IMR-90 (cell line): ENCODE measurements around the gene PDZRN3. TPM values are rescaled to one million over a fixed set of nuclear protein-coding genes. Genes with fewer than 3 reads are reported as not detected.

Source experiments
- ATAC-seq: fragments of 200-7000 bp; cut with Tn5 transposase; 2 replicates; pipeline ENCODE4 v1.9.1; 2020; ENCODE audit warnings: low read depth, mild to moderate bottlenecking, moderate library complexity
- BruUV-seq: library from RNA; stranded (reverse); fragments of 400-500 nt; replicated peaks from 2 replicates; lab custom pipeline; 2021; lab: Mats Ljungman, UMichigan
- CTCF ChIA-PET: fragments of 300-600 bp; formaldehyde crosslinking; extraction: SDS; loops from one replicate; lab custom pipeline; 2021; ENCODE audit warnings: antibody characterized with exemption; lab: Yijun Ruan, JAX
- POLR2A ChIA-PET: fragments of 300-600 bp; sonication (Branson Sonifier 250); formaldehyde crosslinking; loops from one replicate; lab custom pipeline; 2022; ENCODE audit warnings: antibody characterized with exemption; ENCODE audit not compliant: unreplicated experiment; lab: Charles Lee
- DNase-seq: peaks from one replicate; pipeline ENCODE4 v3.0.0; 2013
- H2AFZ ChIP-seq: replicated peaks from 2 replicates; pipeline ENCODE3; 2013; ENCODE audit warnings: low read length, mild to moderate bottlenecking; ENCODE audit not compliant: poor library complexity
- H2AK5ac ChIP-seq: 2 replicates; pipeline ENCODE4 v1.6.1; 2013; ENCODE audit warnings: low read depth, low read length, inconsistent platforms
- H2AK9ac ChIP-seq: replicated peaks from 2 replicates; pipeline ENCODE3; 2013; ENCODE audit warnings: mild to moderate bottlenecking, low read depth, low read length, moderate library complexity; ENCODE audit not compliant: poor library complexity
- H2BK120ac ChIP-seq: 2 replicates; pipeline ENCODE4 v1.6.1; 2013; ENCODE audit warnings: low read depth, low read length, inconsistent platforms
- H2BK15ac ChIP-seq: 3 replicates; pipeline ENCODE4 v1.6.1; 2013; ENCODE audit warnings: low read depth, low read length, inconsistent platforms
- H2BK20ac ChIP-seq: 2 replicates; pipeline ENCODE4 v1.6.1; 2013; ENCODE audit warnings: low read depth, mild to moderate bottlenecking, inconsistent platforms, low read length, moderate library complexity
- H2BK5ac ChIP-seq: 2 replicates; pipeline ENCODE4 v1.6.1; 2013; ENCODE audit warnings: mild to moderate bottlenecking, low read depth, low read length, inconsistent platforms; ENCODE audit not compliant: poor library complexity, severe bottlenecking
- H3K14ac ChIP-seq: replicated peaks from 2 replicates; pipeline ENCODE4 v1.6.1; 2013; ENCODE audit warnings: low read depth, low read length, inconsistent platforms
- H3K18ac ChIP-seq: 2 replicates; pipeline ENCODE4 v1.6.1; 2013; ENCODE audit warnings: low read depth, low read length, control low read depth
- H3K23ac ChIP-seq: 2 replicates; pipeline ENCODE4 v1.6.1; 2013; ENCODE audit warnings: low read depth, low read length, inconsistent platforms
- H3K27ac ChIP-seq: 2 replicates; pipeline ENCODE4 v1.5.1; 2013; ENCODE audit warnings: mild to moderate bottlenecking, control low read depth, low read length; ENCODE audit not compliant: insufficient read depth
- H3K27me3 ChIP-seq: 2 replicates; pipeline ENCODE4 v1.6.1; 2013; ENCODE audit warnings: low read length; ENCODE audit not compliant: control insufficient read depth, insufficient read depth
- H3K36me3 ChIP-seq: 2 replicates; pipeline ENCODE4 v1.6.1; 2013; ENCODE audit warnings: low read length, mixed read lengths; ENCODE audit not compliant: control insufficient read depth, insufficient read depth
- H3K4ac ChIP-seq: 2 replicates; pipeline ENCODE4 v1.6.1; 2013; ENCODE audit warnings: low read depth, low read length, inconsistent platforms
- H3K4me1 ChIP-seq: 2 replicates; pipeline ENCODE4 v1.6.1; 2013; ENCODE audit warnings: low read length, mixed read lengths; ENCODE audit not compliant: control insufficient read depth, insufficient read depth
- H3K4me2 ChIP-seq: 2 replicates; pipeline ENCODE4 v1.6.1; 2013; ENCODE audit warnings: low read depth, mild to moderate bottlenecking, control low read depth, low read length, moderate library complexity
- H3K4me3 ChIP-seq: 2 replicates; pipeline ENCODE4 v1.5.1; 2013; ENCODE audit warnings: low read depth, mild to moderate bottlenecking, control low read depth, low read length, moderate library complexity; ENCODE audit not compliant: insufficient read depth
- H3K56ac ChIP-seq: 2 replicates; pipeline ENCODE4 v1.6.1; 2013; ENCODE audit warnings: low read length, inconsistent platforms; ENCODE audit not compliant: insufficient read depth; ENCODE audit errors: extremely low read depth
- H3K79me1 ChIP-seq, 2 experiments: 2 replicates each; pipeline ENCODE4 v1.6.1; 2013; ENCODE audit warnings: low read length in 2 of 2, inconsistent platforms in 1 of 2, low read depth in 1 of 2
- H3K9ac ChIP-seq: 2 replicates; pipeline ENCODE4 v1.6.1; 2013; ENCODE audit warnings: low read depth, low read length, control low read depth
- H3K9me1 ChIP-seq: 2 replicates; pipeline ENCODE4 v1.6.1; 2013; ENCODE audit warnings: low read length, inconsistent platforms; ENCODE audit not compliant: insufficient read depth
- H3K9me3 ChIP-seq: 2 replicates; pipeline ENCODE4 v1.6.1; 2013; ENCODE audit warnings: low read length; ENCODE audit not compliant: control insufficient read depth, insufficient read depth
- H4K20me1 ChIP-seq: 2 replicates; pipeline ENCODE4 v1.6.1; 2013; ENCODE audit warnings: low read length, inconsistent platforms; ENCODE audit not compliant: insufficient read depth
- H4K5ac ChIP-seq: 2 replicates; pipeline ENCODE4 v1.6.1; 2013; ENCODE audit warnings: mild to moderate bottlenecking, low read depth, low read length, control low read depth
- H4K8ac ChIP-seq, 2 experiments: 2 replicates each; pipeline ENCODE4 v1.6.1; 2013; ENCODE audit warnings: low read depth in 2 of 2, low read length in 2 of 2, control low read depth in 1 of 2, inconsistent platforms in 1 of 2
- H4K91ac ChIP-seq: 2 replicates; pipeline ENCODE4 v1.6.1; 2013; ENCODE audit warnings: low read depth, low read length, inconsistent platforms; ENCODE audit not compliant: insufficient read depth
- BHLHE40 ChIP-seq: fragments of 150-350 bp; IDR thresholded peaks from 2 replicates; pipeline ENCODE4 v1.6.1; 2016; ENCODE audit warnings: mild to moderate bottlenecking, low read depth, low read length
- CEBPB ChIP-seq: IDR thresholded peaks from 2 replicates; pipeline ENCODE4 v1.6.1; 2012; ENCODE audit warnings: low read depth, low read length, improper control_type of control experiment
- CHD1 ChIP-seq: IDR thresholded peaks from 2 replicates; pipeline ENCODE4 v1.6.1; 2012; ENCODE audit warnings: low read depth, low read length, improper control_type of control experiment
- FOS ChIP-seq: fragments of 150-350 bp; IDR thresholded peaks from 2 replicates; pipeline ENCODE4 v1.6.1; 2016; ENCODE audit warnings: low read depth, low read length
- MAFK ChIP-seq: IDR thresholded peaks from 2 replicates; pipeline ENCODE4 v1.6.1; 2012; ENCODE audit warnings: low read depth, low read length, improper control_type of control experiment
- MAZ ChIP-seq: IDR thresholded peaks from 2 replicates; pipeline ENCODE4 v1.6.1; 2012; ENCODE audit warnings: low read depth, mild to moderate bottlenecking, low read length, improper control_type of control experiment, moderate library complexity, borderline replicate concordance
- MXI1 ChIP-seq: IDR thresholded peaks from 2 replicates; pipeline ENCODE4 v1.6.1; 2012; ENCODE audit warnings: low read depth, mild to moderate bottlenecking, low read length, moderate library complexity, borderline replicate concordance
- NFE2L2 ChIP-seq: fragments of 150-350 bp; IDR thresholded peaks from 2 replicates; pipeline ENCODE4 v1.6.1; 2016; ENCODE audit warnings: low read depth, mild to moderate bottlenecking, low read length
- POLR2A ChIP-seq: IDR thresholded peaks from 2 replicates; pipeline ENCODE4 v1.6.1; 2012; ENCODE audit warnings: mild to moderate bottlenecking, low read depth, low read length
- RAD21 ChIP-seq: IDR thresholded peaks from 2 replicates; pipeline ENCODE4 v1.6.1; 2012; ENCODE audit warnings: low read length, improper control_type of control experiment
- RCOR1 ChIP-seq: IDR thresholded peaks from 2 replicates; pipeline ENCODE4 v1.6.1; 2012; ENCODE audit warnings: mild to moderate bottlenecking, low read length, improper control_type of control experiment; ENCODE audit not compliant: insufficient replicate concordance
- RFX5 ChIP-seq: IDR thresholded peaks from 2 replicates; pipeline ENCODE4 v1.8.0; 2012; ENCODE audit warnings: low read depth, mild to moderate bottlenecking, low read length, moderate library complexity
- SMC3 ChIP-seq: fragments of 150-350 bp; IDR thresholded peaks from 2 replicates; pipeline ENCODE4 v1.6.1; 2016; ENCODE audit warnings: low read depth, mild to moderate bottlenecking, antibody characterized with exemption, low read length, moderate library complexity
- WGBS, 2 experiments: methylation state at CpG; one replicate each; pipeline versions ENCODE4 v1.1.5 to v1.1.7; 2013; ENCODE audit warnings: missing lambda C conversion rate in 2 of 2; ENCODE audit not compliant: insufficient read length in 1 of 2; ENCODE audit errors: extremely low coverage in 2 of 2; 5-methylcytosine and 5-hydroxymethylcytosine counted together
- dilution Hi-C: fragments of 300-500 bp; cut with HindIII; formaldehyde crosslinking; loops from one replicate; pipeline ENCODE4 v1.14.3; 2018; ENCODE audit warnings: low sequenced_read_pairs; ENCODE audit not compliant: unreplicated experiment
- in situ Hi-C: fragments of 300-500 bp; cut with MboI; formaldehyde crosslinking; loops from 3 replicates; pipeline ENCODE4 v1.14.3; 2019; ENCODE audit warnings: low sequenced_read_pairs, inconsistent platforms, mixed read lengths
- intact Hi-C: fragments of 100-400 bp; cut with micrococcal nuclease; formaldehyde crosslinking; loops from 2 replicates; pipeline ENCODE4 v1.10.0; 2022
- polyA plus RNA-seq, 3 experiments: library from polyadenylated mRNA; depleted of rRNA; stranded (reverse); fragments of >200 nt; gene quantifications; 2 replicates each; pipeline ENCODE4 v1.2.3, GENCODE V29; 2012; ENCODE audit warnings: low replicate concordance in 1 of 3
- total RNA-seq: library from RNA; depleted of rRNA; stranded (reverse); fragments of >200 nt; gene quantifications from 2 replicates; pipeline ENCODE4 v1.2.3, GENCODE V29; 2012
- TF ChIP-seq, protein P1 (sequence below): fragments of 150-350 bp; IDR thresholded peaks from 2 replicates; pipeline ENCODE4 v1.6.1; 2016; ENCODE audit warnings: low read depth, mild to moderate bottlenecking, low read length, moderate library complexity, borderline replicate concordance
- TF ChIP-seq, protein P2 (sequence below): fragments of 150-350 bp; IDR thresholded peaks from 2 replicates; pipeline ENCODE4 v1.6.1; 2017; ENCODE audit warnings: mild to moderate bottlenecking, antibody characterized with exemption, low read length, low read depth
- TF ChIP-seq, protein P3 (sequence below): conservative IDR thresholded peaks from 2 replicates; pipeline ENCODE4 v1.5.1; 2012; ENCODE audit warnings: mild to moderate bottlenecking, low read depth, low read length, improper control_type of control experiment

The PDZRN3 gene
- total and polyA plus RNA-seq, 2 of the 4 experiments (the other 2 are of a cell fraction): 9.4 to 17.0 TPM

DNA sequence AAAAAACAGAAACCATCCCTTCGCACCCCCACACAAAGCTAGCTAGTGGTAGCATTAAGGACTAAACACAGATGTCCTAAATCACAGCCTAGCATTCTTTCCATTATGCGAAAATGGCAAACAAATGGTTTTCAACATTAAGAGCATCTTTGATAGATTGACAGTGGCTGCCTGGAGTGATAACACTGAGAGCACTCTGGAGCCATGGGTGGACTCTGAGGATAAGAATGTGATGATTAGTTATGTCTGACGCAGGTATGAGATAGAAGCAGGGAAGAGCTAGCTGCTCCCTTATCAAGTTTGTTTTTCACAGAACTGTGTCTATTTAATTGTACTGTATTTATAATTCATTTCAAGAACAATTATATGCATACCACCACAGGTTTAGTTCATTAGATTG is 142.9 kb downstream of the PDZRN3 start:
- no peak for ATAC-seq

More for the DNA sequence above, 142.9 kb downstream of the PDZRN3 start:
- Histone ChIP-seq H4K20me1 (no peaks in the 10 kb centered on the region), H3K4me1 (no peaks in the 10 kb centered on the region; the same call in 1 of the 2 replicates), H3K27ac (no peak overlapping the region), H3K4me2 (no peak overlapping the region), H4K8ac (no peak overlapping the region), H2BK15ac (no peak overlapping the region), H3K4ac (no peak overlapping the region), H3K18ac (no peak overlapping the region), H3K36me3 (no peaks in the 10 kb centered on the region), H4K91ac (no peak overlapping the region), H4K5ac (no peak overlapping the region), H2BK5ac (no peak overlapping the region), H3K56ac (no peak overlapping the region), H3K27me3 (no peaks in the 10 kb centered on the region), H2BK120ac (no peak overlapping the region), H3K9ac (no peak overlapping the region), H2AK5ac (no peak overlapping the region), H3K9me1 (no peaks in the 10 kb centered on the region), H2BK20ac (no peak overlapping the region), H3K9me3 (no peaks in the 10 kb centered on the region), H3K4me3 (no peak overlapping the region), H2AK9ac (no peak overlapping the region), H3K23ac (no peak overlapping the region), H2AFZ (no peak overlapping the region), H3K14ac (no peak overlapping the region), H3K79me1 (peaks cover 0 to 16% of the 10 kb centered on the region in 2 experiments; a peak in 1 of 4 replicates)
- no peak for DNase-seq
- intact Hi-C loops: no loop called here
- in situ Hi-C loops: no loop called here
- dilution Hi-C loops: no loop called here
- no TSS peak for BruUV-seq
- CTCF ChIA-PET: no interaction called here
- WGBS, 2 experiments: 60% methylated on average over 1 of the region's 3 CpGs; no CpG with 5 or more reads in 1 of the 2 experiments
- TF ChIP-seq NFE2L2 (no peak), BHLHE40 (no peak), MAZ (no peak), MAFK (no peak), FOS (no peak), POLR2A (no peak), CEBPB (no peak), RFX5 (no peak), RCOR1 (no peak), CHD1 (no peak), MXI1 (no peak), SMC3 (no peak), RAD21 (no peak)
- TF ChIP-seq, protein P1, sequence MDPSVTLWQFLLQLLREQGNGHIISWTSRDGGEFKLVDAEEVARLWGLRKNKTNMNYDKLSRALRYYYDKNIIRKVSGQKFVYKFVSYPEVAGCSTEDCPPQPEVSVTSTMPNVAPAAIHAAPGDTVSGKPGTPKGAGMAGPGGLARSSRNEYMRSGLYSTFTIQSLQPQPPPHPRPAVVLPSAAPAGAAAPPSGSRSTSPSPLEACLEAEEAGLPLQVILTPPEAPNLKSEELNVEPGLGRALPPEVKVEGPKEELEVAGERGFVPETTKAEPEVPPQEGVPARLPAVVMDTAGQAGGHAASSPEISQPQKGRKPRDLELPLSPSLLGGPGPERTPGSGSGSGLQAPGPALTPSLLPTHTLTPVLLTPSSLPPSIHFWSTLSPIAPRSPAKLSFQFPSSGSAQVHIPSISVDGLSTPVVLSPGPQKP: no peak
- TF ChIP-seq, protein P2, sequence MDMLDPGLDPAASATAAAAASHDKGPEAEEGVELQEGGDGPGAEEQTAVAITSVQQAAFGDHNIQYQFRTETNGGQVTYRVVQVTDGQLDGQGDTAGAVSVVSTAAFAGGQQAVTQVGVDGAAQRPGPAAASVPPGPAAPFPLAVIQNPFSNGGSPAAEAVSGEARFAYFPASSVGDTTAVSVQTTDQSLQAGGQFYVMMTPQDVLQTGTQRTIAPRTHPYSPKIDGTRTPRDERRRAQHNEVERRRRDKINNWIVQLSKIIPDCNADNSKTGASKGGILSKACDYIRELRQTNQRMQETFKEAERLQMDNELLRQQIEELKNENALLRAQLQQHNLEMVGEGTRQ: no peak
- TF ChIP-seq, protein P3, sequence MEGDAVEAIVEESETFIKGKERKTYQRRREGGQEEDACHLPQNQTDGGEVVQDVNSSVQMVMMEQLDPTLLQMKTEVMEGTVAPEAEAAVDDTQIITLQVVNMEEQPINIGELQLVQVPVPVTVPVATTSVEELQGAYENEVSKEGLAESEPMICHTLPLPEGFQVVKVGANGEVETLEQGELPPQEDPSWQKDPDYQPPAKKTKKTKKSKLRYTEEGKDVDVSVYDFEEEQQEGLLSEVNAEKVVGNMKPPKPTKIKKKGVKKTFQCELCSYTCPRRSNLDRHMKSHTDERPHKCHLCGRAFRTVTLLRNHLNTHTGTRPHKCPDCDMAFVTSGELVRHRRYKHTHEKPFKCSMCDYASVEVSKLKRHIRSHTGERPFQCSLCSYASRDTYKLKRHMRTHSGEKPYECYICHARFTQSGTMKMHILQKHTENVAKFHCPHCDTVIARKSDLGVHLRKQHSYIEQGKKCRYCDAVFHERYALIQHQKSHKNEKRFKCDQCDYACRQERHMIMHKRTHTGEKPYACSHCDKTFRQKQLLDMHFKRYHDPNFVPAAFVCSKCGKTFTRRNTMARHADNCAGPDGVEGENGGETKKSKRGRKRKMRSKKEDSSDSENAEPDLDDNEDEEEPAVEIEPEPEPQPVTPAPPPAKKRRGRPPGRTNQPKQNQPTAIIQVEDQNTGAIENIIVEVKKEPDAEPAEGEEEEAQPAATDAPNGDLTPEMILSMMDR: no peak
- POLR2A ChIA-PET: no interaction called here
